GM10266 (cell line): ENCODE data around the gene EMILIN2.

ENCODE experiments used
- DNase-seq: peaks from one replicate; pipeline ENCODE4 v3.0.0; 2012; ENCODE audit errors: extremely low spot score
- TF ChIP-seq, protein P1 (sequence below): IDR thresholded peaks from 2 replicates; pipeline ENCODE4 v1.5.1; 2012; ENCODE audit warnings: mild to moderate bottlenecking, low read depth; ENCODE audit not compliant: control insufficient read depth, insufficient read depth; ENCODE audit errors: missing control alignments

Gene EMILIN2

DNA sequence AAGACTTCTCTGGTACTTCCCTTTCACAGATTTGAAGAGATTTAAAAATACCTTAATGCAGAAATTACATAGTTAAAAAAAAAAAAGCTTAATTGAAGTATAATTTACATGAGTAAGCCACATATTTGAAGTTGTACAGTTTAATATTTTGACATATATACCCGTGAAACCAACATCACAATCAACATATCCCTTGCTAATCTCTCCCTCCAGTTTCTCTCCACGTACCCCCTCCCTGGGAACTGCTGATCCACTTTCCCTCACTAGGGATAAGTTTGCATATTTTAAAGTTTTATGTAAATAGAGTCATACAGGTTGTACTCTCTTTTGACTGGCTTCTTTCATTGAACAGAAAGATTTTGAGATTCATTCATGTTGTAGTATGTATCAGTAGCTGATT is 22.4 kb downstream of the EMILIN2 start:
- DNase-seq = no peak
- TF ChIP-seq, protein P1, sequence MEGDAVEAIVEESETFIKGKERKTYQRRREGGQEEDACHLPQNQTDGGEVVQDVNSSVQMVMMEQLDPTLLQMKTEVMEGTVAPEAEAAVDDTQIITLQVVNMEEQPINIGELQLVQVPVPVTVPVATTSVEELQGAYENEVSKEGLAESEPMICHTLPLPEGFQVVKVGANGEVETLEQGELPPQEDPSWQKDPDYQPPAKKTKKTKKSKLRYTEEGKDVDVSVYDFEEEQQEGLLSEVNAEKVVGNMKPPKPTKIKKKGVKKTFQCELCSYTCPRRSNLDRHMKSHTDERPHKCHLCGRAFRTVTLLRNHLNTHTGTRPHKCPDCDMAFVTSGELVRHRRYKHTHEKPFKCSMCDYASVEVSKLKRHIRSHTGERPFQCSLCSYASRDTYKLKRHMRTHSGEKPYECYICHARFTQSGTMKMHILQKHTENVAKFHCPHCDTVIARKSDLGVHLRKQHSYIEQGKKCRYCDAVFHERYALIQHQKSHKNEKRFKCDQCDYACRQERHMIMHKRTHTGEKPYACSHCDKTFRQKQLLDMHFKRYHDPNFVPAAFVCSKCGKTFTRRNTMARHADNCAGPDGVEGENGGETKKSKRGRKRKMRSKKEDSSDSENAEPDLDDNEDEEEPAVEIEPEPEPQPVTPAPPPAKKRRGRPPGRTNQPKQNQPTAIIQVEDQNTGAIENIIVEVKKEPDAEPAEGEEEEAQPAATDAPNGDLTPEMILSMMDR = no peak

- TF ChIP-seq, protein P1 = no peak
- no peak for DNase-seq
Observed at GRCh38 chr18:2871111-2871720, 24.4 kb downstream of the EMILIN2 start.

- TF ChIP-seq, protein P1 = no peak
- DNase-seq = no peak
Observed at GRCh38 chr18:2872095-2872494, 25.3 kb downstream of the EMILIN2 start.

GRCh38 chr18:2874765-2875164 is 28.0 kb downstream of the EMILIN2 start:
- DNase-seq = no peak
- TF ChIP-seq, protein P1 = no peak

GRCh38 chr18:2878656-2879330 is 32.0 kb downstream of the EMILIN2 start:
- DNase-seq = no peak
- TF ChIP-seq, protein P1 = no peak

GRCh38 chr18:2879889-2880288 is 33.1 kb downstream of the EMILIN2 start:
- TF ChIP-seq, protein P1 = no peak
- DNase-seq = no peak

DNA sequence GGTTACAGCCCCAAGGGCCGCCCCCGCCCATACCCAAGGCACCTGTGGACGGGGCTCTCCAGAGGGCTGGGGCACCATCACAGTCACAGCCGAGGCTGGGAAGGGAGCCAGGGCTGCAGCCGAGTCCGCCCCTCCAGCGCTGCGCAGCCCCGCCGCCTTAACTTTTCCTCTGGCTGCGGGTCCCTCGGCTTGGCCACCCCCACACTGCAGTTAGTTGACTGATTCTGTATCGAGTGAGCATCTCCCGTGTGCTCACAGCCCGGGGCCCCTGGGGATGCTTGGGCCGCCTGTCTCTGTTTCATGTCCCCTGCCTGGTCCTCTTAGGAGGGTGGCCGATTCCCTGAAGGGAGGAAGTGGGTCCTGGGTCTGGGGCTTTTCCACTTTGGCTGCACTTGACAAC is 33.7 kb downstream of the EMILIN2 start:
- TF ChIP-seq, protein P1 = no peak

More for the DNA sequence above, 33.7 kb downstream of the EMILIN2 start:
- no peak for DNase-seq
